ENCODE data around the gene MBD3L5.
"Not testable (repeated sequence)": the region's sequence is repeated elsewhere in the genome, so short reads cannot be mapped to it uniquely, and the experiment has no call there.

The MBD3L5 gene

DNA sequence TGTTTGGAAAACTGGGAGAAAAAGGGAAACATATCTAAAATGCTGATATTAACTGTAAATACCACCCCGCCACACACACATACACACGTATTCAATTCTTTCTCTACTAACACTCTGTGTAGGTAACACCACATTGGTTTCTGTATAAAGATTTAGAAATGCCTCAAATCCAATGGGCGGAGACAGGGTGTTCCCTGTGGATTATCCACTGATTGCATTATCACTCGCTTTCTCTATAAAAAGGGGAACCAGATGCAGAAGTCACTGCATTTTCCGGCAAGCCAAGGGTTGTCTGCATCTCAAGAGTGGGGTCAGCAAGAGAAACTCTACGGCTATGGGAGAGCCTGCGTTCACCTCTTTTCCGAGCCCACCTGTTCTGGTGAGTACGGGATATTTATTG is at the start of gene MBD3L5:
Gene MBD3L5, plus strand, starts transcription at position 301 of the 400 bp plus-strand sequence. Its CDS starts 34 bp downstream, at position 335.
- not testable (repeated sequence) for DNase-seq

DNA sequence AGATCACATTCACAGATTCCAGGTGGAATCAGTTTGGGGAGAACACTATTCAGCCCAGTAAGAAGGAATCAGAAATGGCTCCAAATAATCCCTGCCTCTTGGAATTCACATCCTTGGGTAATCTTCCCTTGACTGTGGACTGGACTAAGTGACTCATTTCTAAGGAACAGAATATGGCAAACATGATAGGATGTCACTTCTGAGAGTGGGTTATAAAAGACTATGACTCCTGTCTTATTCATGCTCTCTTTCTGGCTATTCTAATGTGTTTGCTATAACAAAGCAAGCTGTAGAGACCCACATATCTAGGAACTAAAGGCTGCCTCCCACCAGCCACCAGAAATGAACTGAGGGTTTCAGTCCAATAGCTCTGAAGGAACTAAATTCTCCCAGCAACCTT is 46.9 kb upstream of the MBD3L5 start:
- DNase-seq = no peak

DNA sequence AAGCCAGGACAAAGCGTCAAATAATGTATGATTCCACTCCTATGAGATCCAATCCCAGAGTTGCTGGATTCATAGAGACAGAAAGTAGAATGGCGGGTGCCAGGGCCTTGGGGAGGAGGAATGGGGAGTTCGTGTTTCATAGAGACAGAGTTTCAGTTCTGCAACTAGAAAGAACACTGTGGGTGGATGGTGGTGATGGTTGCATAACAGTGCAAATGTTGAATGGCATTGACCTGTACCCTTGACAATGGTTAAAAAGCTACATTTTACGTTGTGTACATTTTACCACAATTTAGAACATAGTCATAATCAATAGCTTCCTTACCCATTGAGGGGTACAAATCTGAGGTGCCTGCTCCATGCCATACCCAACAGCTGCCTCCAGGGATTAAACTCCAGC is 42.5 kb upstream of the MBD3L5 start:
- no peak for DNase-seq

GRCh38 chr19:6988257-6988656 is 42.1 kb upstream of the MBD3L5 start:
- no peak for DNase-seq

DNA sequence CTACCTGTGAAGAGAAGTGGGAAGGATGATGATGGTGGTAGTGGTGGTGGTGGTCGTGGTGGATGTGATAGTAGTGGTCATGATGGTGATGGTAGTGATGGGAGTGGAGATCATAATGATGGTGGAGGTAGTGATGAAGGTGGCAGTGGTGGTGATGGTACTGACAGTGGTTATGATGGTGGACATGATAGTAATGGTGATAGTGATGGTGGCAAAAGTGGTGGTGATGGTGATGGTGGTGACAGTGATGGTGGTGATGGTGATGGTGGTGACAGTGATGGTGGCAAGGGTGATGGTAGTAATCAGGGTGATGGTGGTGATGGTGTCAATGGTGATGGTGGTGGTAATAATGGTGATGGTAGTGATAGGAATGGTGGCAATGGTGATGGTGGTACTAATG is 35.3 kb upstream of the MBD3L5 start:
- no peak for DNase-seq

DNA sequence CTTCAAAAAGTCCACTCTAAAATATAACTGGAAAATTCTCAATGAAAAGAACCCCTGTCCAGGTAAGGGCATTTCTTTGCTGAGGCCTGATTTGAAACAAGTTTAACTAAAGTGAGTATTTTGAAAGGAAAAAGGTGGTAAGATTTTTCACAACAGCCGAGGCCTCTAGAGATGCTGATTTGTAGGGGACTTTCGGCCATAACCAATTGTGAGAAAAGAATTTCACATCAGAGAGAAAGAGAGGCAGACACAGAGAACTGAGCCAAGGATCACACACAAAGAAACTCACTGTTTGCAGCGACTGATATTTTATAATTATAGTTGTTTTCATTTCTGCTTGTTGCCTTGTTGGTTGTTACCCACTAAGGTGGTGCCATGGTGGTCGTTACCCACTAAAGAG is 33.6 kb upstream of the MBD3L5 start:
- DNase-seq = no peak

- peak in 1 of 2 donors; percentile 5 for DNase-seq
Measured at GRCh38 chr19:6997679-6998445, 32.5 kb upstream of the MBD3L5 start.

DNA sequence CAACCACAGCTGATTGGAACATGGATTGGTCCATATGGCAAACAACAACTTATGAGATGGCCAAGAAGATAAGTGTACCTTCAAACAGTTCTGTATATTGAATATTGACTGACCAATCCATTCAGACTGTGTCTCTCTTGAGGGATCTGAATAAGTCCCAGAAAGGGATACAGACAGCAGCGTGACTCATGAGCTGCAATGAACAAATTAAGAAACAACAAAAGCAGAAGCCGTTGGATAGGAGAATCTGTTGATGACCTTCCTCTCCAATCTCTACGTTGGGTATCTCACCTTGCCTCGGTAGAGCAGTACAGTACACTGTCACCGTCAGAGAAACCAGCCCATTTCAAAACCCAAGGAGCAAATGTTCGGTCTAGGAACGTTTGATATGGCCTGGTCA is 30.4 kb upstream of the MBD3L5 start:
- no peak for DNase-seq

DNA sequence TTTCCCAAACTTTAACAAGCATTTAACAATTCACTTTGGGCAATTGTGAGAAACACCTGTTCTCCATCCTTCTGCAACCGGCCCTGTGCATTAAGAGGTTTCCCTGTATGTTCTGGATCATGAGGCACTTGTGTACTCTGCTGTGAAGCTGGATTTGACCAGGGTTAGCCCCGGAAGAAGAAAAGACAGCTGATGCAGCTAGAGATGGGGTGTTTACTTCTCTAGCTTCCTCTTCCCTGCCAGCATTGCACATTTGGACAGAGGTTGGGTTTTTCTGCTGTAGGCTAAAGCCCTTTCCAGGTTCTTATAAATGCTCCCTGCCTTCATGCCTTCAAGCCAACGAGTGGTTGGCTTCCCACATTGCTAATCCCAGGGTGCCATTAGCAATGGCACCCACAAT is 30.0 kb upstream of the MBD3L5 start:
- no peak for DNase-seq

DNA sequence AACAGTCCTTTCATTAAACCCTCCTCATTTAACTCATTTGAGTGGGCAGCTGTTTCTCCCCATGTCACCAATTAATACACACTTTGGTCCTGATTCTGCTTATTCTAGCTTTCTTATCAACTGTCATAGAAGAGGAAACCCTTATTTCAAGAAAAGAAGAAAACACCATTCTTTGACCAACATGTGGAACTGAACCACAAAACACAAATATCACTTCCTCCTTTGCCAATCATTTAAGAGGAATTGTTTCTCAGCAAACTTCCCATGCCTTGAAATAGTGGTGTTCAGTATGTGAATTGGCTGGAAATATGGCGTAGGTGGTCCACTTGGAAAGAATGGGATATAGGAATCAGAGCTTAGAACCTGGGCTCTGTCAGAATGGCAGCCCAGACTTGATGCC is 29.6 kb upstream of the MBD3L5 start:
- no peak for DNase-seq

DNA sequence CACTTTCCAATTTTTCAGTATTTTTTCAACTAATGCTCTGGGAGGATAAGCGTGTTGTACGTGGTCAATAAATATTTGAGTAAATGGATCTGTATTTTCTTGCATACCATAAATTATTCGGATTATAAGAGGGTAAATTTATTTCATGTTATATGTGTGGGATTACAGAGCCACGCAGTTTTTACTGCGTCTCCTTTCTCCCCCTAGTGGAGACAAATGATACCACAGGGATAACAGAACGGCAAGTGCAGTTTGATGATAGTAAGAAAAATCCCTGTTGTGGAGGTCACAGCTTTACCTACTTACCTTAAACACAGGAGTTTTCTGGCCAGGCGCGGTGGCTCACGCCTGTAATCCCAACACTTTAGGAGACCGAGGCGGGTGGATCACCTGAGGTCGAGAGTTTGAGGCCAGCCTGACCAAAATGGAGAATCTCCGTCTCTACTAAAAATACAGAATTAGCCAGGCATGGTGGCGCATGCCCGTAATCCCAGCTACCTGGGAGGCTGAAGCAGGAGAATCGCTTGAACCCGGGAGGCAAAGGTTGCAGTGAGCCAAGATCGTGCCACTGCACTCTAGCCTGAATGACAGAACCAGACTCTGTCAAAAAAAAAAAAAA is 26.0 kb upstream of the MBD3L5 start:
- DNase-seq = peak in 1 of 2 donors; percentile 27

DNA sequence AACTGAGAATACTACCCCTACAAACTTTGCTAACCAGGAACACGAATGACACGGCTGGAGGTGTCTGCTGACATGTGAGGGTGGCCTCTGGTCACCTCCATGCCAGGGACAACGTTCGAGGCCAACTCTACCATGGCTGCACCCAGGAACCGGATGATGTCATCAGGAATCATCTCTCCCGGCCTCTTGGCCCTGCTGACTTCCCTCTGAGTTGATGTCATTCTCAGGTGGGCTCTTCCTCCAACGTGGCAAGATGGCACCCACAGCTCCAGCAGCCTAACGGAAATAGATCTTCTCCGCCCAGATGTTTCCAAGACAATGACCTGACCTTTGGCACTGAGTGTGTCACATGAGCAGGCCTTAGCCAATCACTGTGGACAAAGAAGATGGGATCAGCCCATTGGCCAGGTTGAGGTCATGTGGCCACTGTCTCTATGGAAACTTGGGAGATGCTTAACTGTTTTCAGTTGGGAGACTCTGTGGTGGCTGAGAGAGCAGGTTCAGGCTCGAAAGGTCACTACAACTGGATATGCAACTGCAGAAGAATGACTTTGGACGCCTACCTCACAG is 24.2 kb upstream of the MBD3L5 start:
- no peak for DNase-seq

DNA sequence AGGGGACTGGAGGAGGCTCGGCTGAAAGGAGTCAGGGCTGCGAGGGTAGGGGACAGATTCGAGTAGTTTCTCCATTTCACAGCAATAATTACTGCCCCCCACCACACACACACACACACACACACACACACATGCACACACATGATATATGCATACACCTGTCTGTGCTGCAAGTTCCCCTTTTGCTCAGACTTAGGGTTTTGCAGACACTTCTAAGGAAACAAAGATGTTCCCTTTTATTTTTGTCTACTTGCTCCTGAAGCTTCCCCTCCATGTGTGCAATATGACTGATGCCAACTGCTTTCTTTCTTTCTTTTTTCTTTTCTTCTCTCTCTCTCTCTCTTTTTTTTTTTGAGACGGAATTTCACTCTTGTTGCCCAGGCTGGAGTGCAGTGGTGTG is 22.5 kb upstream of the MBD3L5 start:
- DNase-seq = no peak

GRCh38 chr19:7010722-7011593 is 19.4 kb upstream of the MBD3L5 start:
- no peak for DNase-seq

DNA sequence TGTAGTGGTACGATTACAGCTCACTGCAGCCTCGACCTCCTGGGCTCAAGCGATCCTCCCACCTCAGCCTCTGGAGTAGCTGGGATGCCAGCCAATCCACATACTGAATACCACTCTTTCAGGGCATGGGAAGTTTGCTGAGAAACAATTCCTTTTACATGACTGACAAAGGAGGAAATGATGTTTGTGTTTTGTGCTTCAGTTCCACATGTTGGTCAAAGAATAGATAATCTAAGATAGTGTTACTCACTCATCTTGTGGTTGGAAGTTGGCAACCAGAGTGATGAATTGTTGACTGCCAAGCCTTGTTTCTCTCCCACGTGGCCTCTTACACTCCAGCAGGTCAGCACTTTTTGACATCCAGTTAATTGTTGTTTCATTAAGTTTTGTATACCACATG is 16.7 kb upstream of the MBD3L5 start:
- DNase-seq = peak in 1 of 2 donors; percentile 8

- DNase-seq = no peak
Measured at GRCh38 chr19:7018828-7019227, 11.6 kb upstream of the MBD3L5 start.

GRCh38 chr19:7021331-7021730 is 9.0 kb upstream of the MBD3L5 start, which contains the start of gene MBD3L2B:
TSS of gene MBD3L2B (minus strand) at chr19:7021431. CDS start at chr19:7021397, 34 bp downstream.
- not testable (repeated sequence) for DNase-seq

DNA sequence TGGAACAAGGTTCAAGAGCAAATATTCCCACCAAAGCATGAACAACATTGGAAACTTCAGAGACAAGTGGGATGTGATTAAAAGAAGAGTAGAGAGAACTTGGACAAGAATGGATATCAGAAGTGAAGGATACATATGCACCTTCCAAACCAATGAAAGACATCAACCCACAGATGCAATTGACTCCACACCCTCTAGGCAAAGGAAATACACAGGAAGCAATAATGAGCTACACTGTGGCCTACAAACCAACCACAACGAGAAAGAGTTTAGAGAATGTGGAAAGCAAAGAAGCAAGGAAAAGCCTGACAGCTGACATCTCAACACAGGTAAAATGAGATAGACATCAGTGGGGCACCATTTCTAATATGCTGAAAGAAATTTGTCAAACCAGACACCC is 1.6 kb upstream of the MBD3L5 start:
- not testable (repeated sequence) for DNase-seq

DNA sequence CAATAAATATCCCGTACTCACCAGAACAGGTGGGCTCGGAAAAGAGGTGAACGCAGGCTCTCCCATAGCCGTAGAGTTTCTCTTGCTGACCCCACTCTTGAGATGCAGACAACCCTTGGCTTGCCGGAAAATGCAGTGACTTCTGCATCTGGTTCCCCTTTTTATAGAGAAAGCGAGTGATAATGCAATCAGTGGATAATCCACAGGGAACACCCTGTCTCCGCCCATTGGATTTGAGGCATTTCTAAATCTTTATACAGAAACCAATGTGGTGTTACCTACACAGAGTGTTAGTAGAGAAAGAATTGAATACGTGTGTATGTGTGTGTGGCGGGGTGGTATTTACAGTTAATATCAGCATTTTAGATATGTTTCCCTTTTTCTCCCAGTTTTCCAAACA is 9.7 kb downstream of the MBD3L5 start, which contains the start of gene MBD3L4:
Gene MBD3L4, minus strand, starts transcription at position 101 of the 400 bp plus-strand sequence. Its CDS starts 35 bp downstream, at position 66.
- DNase-seq = not testable (repeated sequence)

GRCh38 chr19:7041563-7041962 is 11.2 kb downstream of the MBD3L5 start:
- not testable (repeated sequence) for DNase-seq

DNA sequence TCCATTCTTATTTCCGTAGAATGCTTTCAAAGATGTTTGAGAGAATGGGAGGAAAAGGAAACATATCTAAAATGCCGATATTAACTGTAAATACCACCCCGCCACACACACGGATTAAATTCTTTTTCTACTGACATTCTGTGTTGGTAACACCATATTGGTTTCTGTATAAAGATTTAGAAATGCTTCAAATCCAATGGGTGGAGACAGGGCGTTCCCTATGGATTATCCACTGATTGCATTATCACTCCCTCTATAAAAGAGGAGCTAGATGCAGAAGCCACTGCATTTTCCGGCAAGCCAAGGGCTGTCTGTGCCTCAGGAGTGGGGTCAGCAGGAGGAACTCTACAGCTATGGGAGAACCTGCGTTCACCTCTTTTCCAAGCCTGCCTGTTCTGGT is 18.6 kb downstream of the MBD3L5 start, which contains the start of gene MBD3L2:
Gene MBD3L2, plus strand, starts transcription at position 301 of the 400 bp plus-strand sequence. Its CDS starts 53 bp downstream, at position 354.
- DNase-seq = not testable (repeated sequence)

DNA sequence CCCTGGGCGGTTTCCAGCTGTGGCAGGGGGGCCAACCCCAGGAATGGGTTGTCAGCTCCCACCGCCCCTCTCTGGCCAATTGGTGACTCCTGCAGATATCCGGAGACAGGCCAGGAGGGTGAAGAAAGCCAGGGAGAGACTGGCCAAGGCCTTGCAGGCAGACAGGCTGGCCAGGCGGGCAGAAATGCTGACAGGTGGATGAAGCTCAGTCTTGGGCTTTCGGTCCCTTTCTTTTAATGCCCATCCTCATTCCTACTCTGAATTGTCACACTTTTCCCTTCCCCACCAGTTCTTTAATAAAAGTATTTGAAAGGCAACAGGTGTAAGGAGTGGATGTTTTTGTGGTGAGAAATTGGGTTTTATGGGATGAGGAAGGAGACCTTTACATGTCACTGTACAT is 21.0 kb downstream of the MBD3L5 start:
- DNase-seq = not testable (repeated sequence)

DNA sequence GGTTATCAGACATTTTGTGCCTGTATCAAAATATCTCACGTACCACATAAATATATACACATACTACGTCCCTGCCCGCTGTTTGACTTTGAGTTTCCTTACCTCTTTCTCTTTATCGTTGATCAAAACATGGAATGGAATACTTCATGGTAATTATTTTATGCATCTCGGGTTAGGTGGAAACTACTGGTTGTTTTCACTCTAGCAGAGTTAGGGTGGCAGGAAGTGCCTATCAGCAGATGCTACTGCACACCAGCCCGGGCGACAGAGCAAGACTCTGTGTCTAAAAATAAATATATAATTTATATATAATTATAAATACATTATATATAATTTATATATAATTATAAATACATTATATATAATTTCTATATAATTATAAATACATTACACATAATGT is 22.5 kb downstream of the MBD3L5 start:
- DNase-seq = not testable (repeated sequence)

Measured in CD4-positive, alpha-beta T cell treated with Interleukin-1 beta for 1 hour (primary cell).